ENCODE results near the gene ZSWIM1.

Gene ZSWIM1

DNA sequence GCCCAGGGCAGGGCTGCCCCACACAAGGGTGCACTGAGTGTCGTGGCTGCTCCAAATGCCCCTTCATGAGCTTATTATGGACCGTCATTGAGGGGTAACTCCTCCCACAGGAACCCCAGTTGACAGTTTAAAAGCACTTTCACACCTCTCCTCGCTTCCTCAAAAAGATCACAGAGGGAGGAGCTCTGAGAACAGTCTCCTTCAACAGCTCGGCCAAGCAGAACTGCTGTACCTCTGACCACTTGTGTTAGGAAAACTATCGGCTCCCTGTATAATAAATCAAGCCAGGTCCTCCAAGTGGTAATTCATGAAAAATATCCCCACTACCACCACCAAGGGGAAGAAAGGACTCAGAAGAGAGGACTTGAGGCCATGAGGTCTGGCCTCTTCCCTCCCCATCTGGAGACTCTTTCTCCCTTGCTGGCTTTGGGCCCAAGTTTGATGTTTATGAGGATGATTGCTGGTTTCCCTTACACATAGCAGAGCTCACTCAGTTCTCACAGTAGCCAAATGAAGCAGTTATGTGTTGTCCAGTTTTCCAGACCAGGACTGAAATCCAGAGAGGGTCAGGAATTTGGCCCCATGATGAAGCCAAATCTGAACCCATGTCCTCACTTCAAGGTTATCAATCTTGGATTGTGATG is 38.7 kb upstream of the ZSWIM1 start:
- Histone ChIP-seq H3K27ac (ENCODE audit: low read depth, low read length) (no peak overlapping the region), H3K4me3 (ENCODE audit: low read length) (no peak overlapping the region), H4K5ac (ENCODE audit: low read length) (no peak overlapping the region), H4K8ac (ENCODE audit: low read depth, low read length) (no peak overlapping the region), H2BK120ac (ENCODE audit: low read depth, low read length) (no peak overlapping the region), H3K79me1 (ENCODE audit: low read length) (no peaks in the 10 kb centered on the region), H3K9ac (ENCODE audit: low read length) (no peak overlapping the region), H3K4ac (ENCODE audit: low read depth, low read length) (no peak overlapping the region), H3K23ac (ENCODE audit: low read length) (no peak overlapping the region), H3K4me1 (ENCODE audit: control insufficient read depth, low read depth, low read length) (no peaks in the 10 kb centered on the region), H3K18ac (ENCODE audit: low read length) (no peak overlapping the region), H3K4me2 (ENCODE audit: low read length) (no peak overlapping the region), H2BK15ac (replicated peaks; ENCODE audit: low read depth) (no peak overlapping the region), H3K79me2 (ENCODE audit: control insufficient read depth, insufficient read depth, low read length) (no peaks in the 10 kb centered on the region), H3K27me3 (ENCODE audit: insufficient read depth, low read length, poor library complexity) (no peaks in the 10 kb centered on the region), H2BK5ac (ENCODE audit: low read length) (no peak overlapping the region), H3K56ac (ENCODE audit: low read length) (no peak overlapping the region), H2AK5ac (ENCODE audit: low read length) (no peak overlapping the region), H3K36me3 (ENCODE audit: control insufficient read depth, insufficient read depth, low read length) (peaks cover 2% of the 10 kb centered on the region)
- DNase-seq: no peak
- WGBS (ENCODE audit: extremely low coverage, insufficient coverage, low lambda C conversion rate): no CpG with 5 or more reads among the region's 5 CpGs

DNA sequence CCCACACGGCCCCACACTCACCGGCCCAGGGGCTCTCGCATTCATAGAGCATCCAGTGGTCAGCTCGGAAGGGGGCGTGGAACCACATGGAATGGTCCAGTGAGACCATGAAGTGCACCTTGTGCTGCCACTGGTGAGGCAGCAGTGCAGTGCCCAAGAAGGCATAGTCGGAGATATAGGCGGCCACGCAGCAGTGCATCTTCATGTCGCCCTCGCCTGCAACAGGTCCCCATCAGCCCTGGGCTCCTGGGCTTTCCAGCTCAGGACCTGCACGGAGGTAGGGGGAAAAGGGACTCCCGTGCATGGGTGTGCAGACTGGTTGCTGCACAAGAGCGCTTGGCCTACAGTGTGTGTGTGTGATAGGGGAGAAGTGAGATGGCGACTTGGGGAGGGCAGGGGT is 37.5 kb upstream of the ZSWIM1 start:
- H3K4me3 ChIP-seq (ENCODE audit: low read length): no peak overlapping the region
- no peak overlapping the region for H2BK15ac ChIP-seq (replicated peaks; ENCODE audit: low read depth)
- H4K5ac ChIP-seq (ENCODE audit: low read length): no peak overlapping the region
- H3K4me2 ChIP-seq (ENCODE audit: low read length): no peak overlapping the region
- H2AK5ac ChIP-seq (ENCODE audit: low read length): no peak overlapping the region
- H2BK120ac ChIP-seq (ENCODE audit: low read depth, low read length): no peak overlapping the region
- H3K4ac ChIP-seq (ENCODE audit: low read depth, low read length): no peak overlapping the region
- H3K4me1 ChIP-seq (ENCODE audit: control insufficient read depth, low read depth, low read length): no peaks in the 10 kb centered on the region
- no peak overlapping the region for H4K8ac ChIP-seq (ENCODE audit: low read depth, low read length)
- no peaks in the 10 kb centered on the region for H3K79me2 ChIP-seq (ENCODE audit: control insufficient read depth, insufficient read depth, low read length)
- no peaks in the 10 kb centered on the region for H3K79me1 ChIP-seq (ENCODE audit: low read length)
- no peak overlapping the region for H3K23ac ChIP-seq (ENCODE audit: low read length)
- no peak for DNase-seq
- H3K27ac ChIP-seq (ENCODE audit: low read depth, low read length): no peak overlapping the region
- H3K18ac ChIP-seq (ENCODE audit: low read length): no peak overlapping the region
- H3K27me3 ChIP-seq (ENCODE audit: insufficient read depth, low read length, poor library complexity): no peaks in the 10 kb centered on the region
- H3K56ac ChIP-seq (ENCODE audit: low read length): no peak overlapping the region
- no peak overlapping the region for H3K9ac ChIP-seq (ENCODE audit: low read length)
- peaks cover 2% of the 10 kb centered on the region for H3K36me3 ChIP-seq (ENCODE audit: control insufficient read depth, insufficient read depth, low read length)
- WGBS (ENCODE audit: extremely low coverage, insufficient coverage, low lambda C conversion rate): no CpG with 5 or more reads among the region's 14 CpGs
- H2BK5ac ChIP-seq (ENCODE audit: low read length): no peak overlapping the region

DNA sequence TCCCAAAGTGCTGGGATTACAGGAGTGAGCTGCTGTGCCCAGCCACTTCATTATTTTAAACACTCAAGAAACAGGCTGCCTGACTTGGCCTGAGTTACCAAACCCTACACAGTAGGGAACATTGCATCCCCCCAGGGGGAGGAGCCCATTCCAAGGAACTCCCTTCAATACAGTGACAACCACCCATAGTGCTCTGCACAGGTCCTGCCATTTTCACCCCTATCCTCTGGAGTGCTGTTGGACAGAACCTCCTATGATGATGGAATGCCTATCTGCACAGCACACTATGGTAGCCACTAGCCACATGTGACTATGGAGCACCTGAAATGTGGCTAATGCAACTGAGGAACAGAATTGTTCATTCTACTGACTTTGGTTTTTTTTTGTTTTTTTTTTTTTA is 35.6 kb upstream of the ZSWIM1 start:
- Histone ChIP-seq H3K23ac (ENCODE audit: low read length) (no peak overlapping the region), H3K27ac (ENCODE audit: low read depth, low read length) (no peak overlapping the region), H3K36me3 (ENCODE audit: control insufficient read depth, insufficient read depth, low read length) (peaks cover 2% of the 10 kb centered on the region), H2BK5ac (ENCODE audit: low read length) (no peak overlapping the region), H3K4me1 (ENCODE audit: control insufficient read depth, low read depth, low read length) (no peaks in the 10 kb centered on the region), H3K4me3 (ENCODE audit: low read length) (no peak overlapping the region), H2BK15ac (replicated peaks; ENCODE audit: low read depth) (no peak overlapping the region), H3K4ac (ENCODE audit: low read depth, low read length) (no peak overlapping the region), H2BK120ac (ENCODE audit: low read depth, low read length) (no peak overlapping the region), H4K5ac (ENCODE audit: low read length) (no peak overlapping the region), H3K18ac (ENCODE audit: low read length) (no peak overlapping the region), H3K79me1 (ENCODE audit: low read length) (no peaks in the 10 kb centered on the region), H3K4me2 (ENCODE audit: low read length) (no peak overlapping the region), H2AK5ac (ENCODE audit: low read length) (no peak overlapping the region), H3K79me2 (ENCODE audit: control insufficient read depth, insufficient read depth, low read length) (no peaks in the 10 kb centered on the region), H3K27me3 (ENCODE audit: insufficient read depth, low read length, poor library complexity) (no peaks in the 10 kb centered on the region), H4K8ac (ENCODE audit: low read depth, low read length) (no peak overlapping the region), H3K9ac (ENCODE audit: low read length) (no peak overlapping the region), H3K56ac (ENCODE audit: low read length) (no peak overlapping the region)
- DNase-seq: no peak

DNA sequence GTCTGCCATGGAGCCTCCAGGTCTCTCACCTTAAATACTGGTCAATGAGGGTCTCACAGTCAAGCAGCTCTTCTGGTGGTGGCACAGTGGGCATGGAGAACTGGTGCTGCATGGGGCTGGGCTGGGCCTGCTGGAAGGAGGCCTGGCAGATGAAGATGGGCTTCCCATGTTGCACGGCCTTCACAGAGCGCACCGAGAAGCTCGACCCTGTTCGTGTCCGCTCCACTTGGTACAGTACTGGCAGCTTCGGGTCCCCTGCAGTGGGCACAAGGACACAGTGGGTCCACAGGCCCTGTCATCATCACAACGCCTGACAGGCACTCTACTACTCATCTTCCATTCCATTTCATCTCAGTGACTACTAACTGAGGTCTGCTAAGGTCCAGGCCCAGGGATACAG is 32.6 kb upstream of the ZSWIM1 start:
- no peaks in the 10 kb centered on the region for H3K36me3 ChIP-seq (ENCODE audit: control insufficient read depth, insufficient read depth, low read length)
- WGBS (ENCODE audit: extremely low coverage, insufficient coverage, low lambda C conversion rate): no CpG with 5 or more reads among the region's 8 CpGs

DNA sequence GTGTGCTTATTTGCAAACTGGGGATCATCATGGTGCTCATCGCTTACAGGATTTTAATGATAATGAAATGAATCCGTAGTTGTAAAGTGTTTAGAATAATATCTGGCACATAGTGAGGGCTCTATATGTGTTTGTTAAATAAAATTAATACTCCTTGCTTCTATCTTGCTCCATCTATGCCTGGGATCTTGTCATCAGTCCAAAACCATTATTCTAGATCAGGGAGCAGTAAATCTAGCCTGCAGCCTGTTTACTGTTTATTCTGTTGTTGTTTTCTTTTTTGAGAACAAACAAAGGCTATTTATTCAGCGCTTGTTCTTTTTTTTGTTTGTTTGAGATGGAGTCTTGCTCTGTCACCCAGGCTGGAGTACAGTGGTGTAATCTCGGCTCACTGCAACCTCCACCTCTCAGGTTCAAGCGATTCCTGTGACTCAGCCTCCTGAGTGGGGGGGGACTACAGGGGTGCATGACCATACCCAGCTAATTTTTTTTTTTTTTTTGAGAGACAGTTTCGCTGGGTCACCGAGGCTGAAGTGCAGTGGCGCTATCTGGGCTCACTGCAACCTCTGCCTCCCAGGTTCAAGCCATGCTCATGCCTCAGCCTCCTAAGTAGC is 32.0 kb upstream of the ZSWIM1 start:
- WGBS (ENCODE audit: extremely low coverage, insufficient coverage, low lambda C conversion rate): no CpG with 5 or more reads among the region's 8 CpGs
- H2BK15ac ChIP-seq (replicated peaks; ENCODE audit: low read depth): no peak overlapping the region
- H3K4me3 ChIP-seq (ENCODE audit: low read length): no peak overlapping the region
- H3K79me2 ChIP-seq (ENCODE audit: control insufficient read depth, insufficient read depth, low read length): no peaks in the 10 kb centered on the region
- H3K36me3 ChIP-seq (ENCODE audit: control insufficient read depth, insufficient read depth, low read length): no peaks in the 10 kb centered on the region
- no peaks in the 10 kb centered on the region for H3K4me1 ChIP-seq (ENCODE audit: control insufficient read depth, low read depth, low read length)
- H3K4ac ChIP-seq (ENCODE audit: low read depth, low read length): no peak overlapping the region
- H2AK5ac ChIP-seq (ENCODE audit: low read length): no peak overlapping the region
- no peak overlapping the region for H3K9ac ChIP-seq (ENCODE audit: low read length)
- no peak overlapping the region for H2BK5ac ChIP-seq (ENCODE audit: low read length)
- no peak overlapping the region for H4K8ac ChIP-seq (ENCODE audit: low read depth, low read length)
- DNase-seq: no peak
- H4K5ac ChIP-seq (ENCODE audit: low read length): no peak overlapping the region
- H3K18ac ChIP-seq (ENCODE audit: low read length): no peak overlapping the region
- H2BK120ac ChIP-seq (ENCODE audit: low read depth, low read length): no peak overlapping the region
- H3K23ac ChIP-seq (ENCODE audit: low read length): no peak overlapping the region
- no peak overlapping the region for H3K4me2 ChIP-seq (ENCODE audit: low read length)
- no peaks in the 10 kb centered on the region for H3K79me1 ChIP-seq (ENCODE audit: low read length)
- no peak overlapping the region for H3K56ac ChIP-seq (ENCODE audit: low read length)
- no peak overlapping the region for H3K27ac ChIP-seq (ENCODE audit: low read depth, low read length)
- no peaks in the 10 kb centered on the region for H3K27me3 ChIP-seq (ENCODE audit: insufficient read depth, low read length, poor library complexity)

More for the DNA sequence above, 32.6 kb upstream of the ZSWIM1 start:
- Histone ChIP-seq H3K27me3 (ENCODE audit: insufficient read depth, low read length, poor library complexity) (no peaks in the 10 kb centered on the region), H3K56ac (ENCODE audit: low read length) (no peak overlapping the region), H3K4ac (ENCODE audit: low read depth, low read length) (no peak overlapping the region), H3K23ac (ENCODE audit: low read length) (no peak overlapping the region), H3K18ac (ENCODE audit: low read length) (no peak overlapping the region), H2AK5ac (ENCODE audit: low read length) (no peak overlapping the region), H2BK120ac (ENCODE audit: low read depth, low read length) (no peak overlapping the region), H3K4me1 (ENCODE audit: control insufficient read depth, low read depth, low read length) (no peaks in the 10 kb centered on the region), H3K4me3 (ENCODE audit: low read length) (no peak overlapping the region), H4K5ac (ENCODE audit: low read length) (no peak overlapping the region), H3K27ac (ENCODE audit: low read depth, low read length) (no peak overlapping the region), H3K9ac (ENCODE audit: low read length) (no peak overlapping the region), H3K4me2 (ENCODE audit: low read length) (no peak overlapping the region), H3K79me2 (ENCODE audit: control insufficient read depth, insufficient read depth, low read length) (no peaks in the 10 kb centered on the region), H3K79me1 (ENCODE audit: low read length) (no peaks in the 10 kb centered on the region), H2BK15ac (replicated peaks; ENCODE audit: low read depth) (no peak overlapping the region), H2BK5ac (ENCODE audit: low read length) (no peak overlapping the region), H4K8ac (ENCODE audit: low read depth, low read length) (no peak overlapping the region)
- DNase-seq: no peak

DNA sequence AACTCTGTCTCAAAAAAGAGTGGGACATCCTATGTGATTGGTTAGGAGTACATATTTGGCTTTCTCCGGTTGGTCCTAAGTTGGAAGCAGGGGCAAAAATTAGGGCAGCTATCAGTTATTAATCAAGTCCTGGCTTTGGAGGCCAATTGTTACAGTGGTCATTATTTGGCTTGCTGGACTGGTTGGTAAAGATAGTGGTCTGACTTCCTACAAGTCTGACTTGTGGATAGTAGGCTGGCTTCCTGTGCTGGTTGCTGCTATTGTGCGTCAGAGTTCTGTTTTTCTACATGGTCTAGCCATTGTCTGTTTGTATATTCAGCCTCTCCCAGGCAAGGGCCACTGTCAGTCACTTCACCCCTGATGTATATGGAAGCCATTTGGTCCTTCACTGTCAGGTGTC is 30.8 kb upstream of the ZSWIM1 start:
- no peak overlapping the region for H3K23ac ChIP-seq (ENCODE audit: low read length)
- H3K9ac ChIP-seq (ENCODE audit: low read length): no peak overlapping the region
- DNase-seq: no peak
- no peak overlapping the region for H3K56ac ChIP-seq (ENCODE audit: low read length)
- H3K27ac ChIP-seq (ENCODE audit: low read depth, low read length): no peak overlapping the region
- no peak overlapping the region for H3K4me2 ChIP-seq (ENCODE audit: low read length)
- no peaks in the 10 kb centered on the region for H3K36me3 ChIP-seq (ENCODE audit: control insufficient read depth, insufficient read depth, low read length)
- H3K4ac ChIP-seq (ENCODE audit: low read depth, low read length): no peak overlapping the region
- no peak overlapping the region for H3K4me3 ChIP-seq (ENCODE audit: low read length)
- no peaks in the 10 kb centered on the region for H3K79me1 ChIP-seq (ENCODE audit: low read length)
- no peaks in the 10 kb centered on the region for H3K27me3 ChIP-seq (ENCODE audit: insufficient read depth, low read length, poor library complexity)
- no peak overlapping the region for H2AK5ac ChIP-seq (ENCODE audit: low read length)
- no peaks in the 10 kb centered on the region for H3K79me2 ChIP-seq (ENCODE audit: control insufficient read depth, insufficient read depth, low read length)
- H4K5ac ChIP-seq (ENCODE audit: low read length): no peak overlapping the region
- no peak overlapping the region for H2BK120ac ChIP-seq (ENCODE audit: low read depth, low read length)
- H4K8ac ChIP-seq (ENCODE audit: low read depth, low read length): no peak overlapping the region
- no peak overlapping the region for H2BK5ac ChIP-seq (ENCODE audit: low read length)
- no CpG with 5 or more reads among the region's 2 CpGs for WGBS (ENCODE audit: extremely low coverage, insufficient coverage, low lambda C conversion rate)
- H3K4me1 ChIP-seq (ENCODE audit: control insufficient read depth, low read depth, low read length): no peaks in the 10 kb centered on the region
- no peak overlapping the region for H3K18ac ChIP-seq (ENCODE audit: low read length)
- no peak overlapping the region for H2BK15ac ChIP-seq (replicated peaks; ENCODE audit: low read depth)
